ENCODE measurements around the gene ULBP1.
"Not testable (repeated sequence)": the region's sequence is repeated elsewhere in the genome, so short reads cannot be mapped to it uniquely, and the experiment has no call there.

ULBP1 gene

GRCh38 chr6:149975400-149975799 lies 11.7 kb downstream of the ULBP1 start:
- no peak for DNase-seq (ENCODE audit: low spot score)

GRCh38 chr6:149977221-149977620 lies 13.5 kb downstream of the ULBP1 start:
- DNase-seq (ENCODE audit: low spot score) = no peak

- no peak for DNase-seq (ENCODE audit: low spot score)
Observed at GRCh38 chr6:149978610-149979009, 14.9 kb downstream of the ULBP1 start.

- no peak for DNase-seq (ENCODE audit: low spot score)
Observed at GRCh38 chr6:149979293-149979692, 15.6 kb downstream of the ULBP1 start.

- no peak for DNase-seq (ENCODE audit: low spot score)
Observed at GRCh38 chr6:149983145-149983544, 19.4 kb downstream of the ULBP1 start.

GRCh38 chr6:149984773-149985172 lies 21.0 kb downstream of the ULBP1 start:
- DNase-seq (ENCODE audit: low spot score) = no peak

- DNase-seq (ENCODE audit: low spot score) = no peak
Observed at GRCh38 chr6:149985481-149985937, 21.8 kb downstream of the ULBP1 start.

GRCh38 chr6:149987602-149988107 lies 23.9 kb downstream of the ULBP1 start:
- DNase-seq (ENCODE audit: low spot score) = no peak

GRCh38 chr6:149988550-149989346 lies 25.0 kb downstream of the ULBP1 start:
- DNase-seq (ENCODE audit: low spot score) = no peak

- DNase-seq (ENCODE audit: low spot score) = no peak
Observed at GRCh38 chr6:149990212-149990660, 26.5 kb downstream of the ULBP1 start.

- no peak for DNase-seq (ENCODE audit: low spot score)
Observed at GRCh38 chr6:149990661-149991471, 27.1 kb downstream of the ULBP1 start.

GRCh38 chr6:149991472-149991795 lies 27.7 kb downstream of the ULBP1 start:
- peak; percentile 24 for DNase-seq (ENCODE audit: low spot score)

GRCh38 chr6:149991838-149992237 lies 28.1 kb downstream of the ULBP1 start:
- DNase-seq (ENCODE audit: low spot score) = no peak

GRCh38 chr6:149995235-149995750 lies 31.6 kb downstream of the ULBP1 start:
- no peak for DNase-seq (ENCODE audit: low spot score)

- DNase-seq (ENCODE audit: low spot score) = no peak
Observed at GRCh38 chr6:149995971-149996370, 32.2 kb downstream of the ULBP1 start.

- DNase-seq (ENCODE audit: low spot score) = no peak
Observed at GRCh38 chr6:149999636-150000035, 35.9 kb downstream of the ULBP1 start.

GRCh38 chr6:150001295-150002008 lies 37.7 kb downstream of the ULBP1 start:
- no peak for DNase-seq (ENCODE audit: low spot score)

GRCh38 chr6:150002710-150003109 lies 39.0 kb downstream of the ULBP1 start:
- DNase-seq (ENCODE audit: low spot score) = no peak

- DNase-seq (ENCODE audit: low spot score) = not testable (repeated sequence)
Observed at GRCh38 chr6:150003599-150003998, 39.9 kb downstream of the ULBP1 start.

GRCh38 chr6:150004101-150004782 lies 40.5 kb downstream of the ULBP1 start:
- no peak for DNase-seq (ENCODE audit: low spot score)

Data from NAMALWA (cell line).